Activated CD8-positive, alpha-beta T cell treated with anti-CD3 and anti-CD28 coated beads, Interleukin-2, amount 10 ng/mL, durations not matched to agents 7 days and 5 days (primary cell): Measurements from ENCODE around the gene HIP1R. TPM values are rescaled to one million over a fixed set of nuclear protein-coding genes. Genes with fewer than 3 reads are reported as not detected.

Source experiments
- ATAC-seq: fragments of 150-1000 bp; cut with Tn5 transposase; one replicate; pipeline ENCODE4 v1.10.0; 2021; ENCODE audit warnings: moderate library complexity
- CTCF ChIA-PET: fragments of 350-600 bp; sonication (Branson Sonifier 250); formaldehyde crosslinking; loops from one replicate; lab custom pipeline; 2021; ENCODE audit warnings: antibody characterized with exemption; lab: Charles Lee
- POLR2A ChIA-PET: fragments of 350-600 bp; sonication (Branson Sonifier 250); formaldehyde crosslinking; loops from one replicate; lab custom pipeline; 2021; ENCODE audit warnings: antibody characterized with exemption; lab: Charles Lee
- DNase-seq: peaks from one replicate; pipeline ENCODE4 v3.0.0-alpha.2; 2020
- H3K27ac Mint-ChIP-seq: one replicate; pipeline ENCODE4 v1.8.0; 2021; ENCODE audit warnings: mild to moderate bottlenecking, mixed read lengths
- H3K27me3 Mint-ChIP-seq: one replicate; pipeline ENCODE4 v1.8.0; 2021; ENCODE audit warnings: low read depth, mixed read lengths
- H3K36me3 Mint-ChIP-seq: one replicate; pipeline ENCODE4 v1.8.0; 2021; ENCODE audit warnings: low read depth, mixed read lengths
- H3K4me1 Mint-ChIP-seq: one replicate; pipeline ENCODE4 v1.8.0; 2021; ENCODE audit warnings: low read depth, mixed read lengths
- H3K4me3 Mint-ChIP-seq: one replicate; pipeline ENCODE4 v1.8.0; 2021; ENCODE audit warnings: mild to moderate bottlenecking, mixed read lengths
- H3K9me3 Mint-ChIP-seq: one replicate; pipeline ENCODE4 v1.8.0; 2022; ENCODE audit warnings: mixed read lengths; ENCODE audit not compliant: insufficient read depth
- total RNA-seq, 2 experiments: library from RNA; stranded (reverse); gene quantifications; one replicate each; pipeline ENCODE4 v1.2.3, GENCODE V29; 2021

HIP1R gene
- total RNA-seq, 2 experiments from 2014 or later, result 36.2 to 37.4 TPM

DNA sequence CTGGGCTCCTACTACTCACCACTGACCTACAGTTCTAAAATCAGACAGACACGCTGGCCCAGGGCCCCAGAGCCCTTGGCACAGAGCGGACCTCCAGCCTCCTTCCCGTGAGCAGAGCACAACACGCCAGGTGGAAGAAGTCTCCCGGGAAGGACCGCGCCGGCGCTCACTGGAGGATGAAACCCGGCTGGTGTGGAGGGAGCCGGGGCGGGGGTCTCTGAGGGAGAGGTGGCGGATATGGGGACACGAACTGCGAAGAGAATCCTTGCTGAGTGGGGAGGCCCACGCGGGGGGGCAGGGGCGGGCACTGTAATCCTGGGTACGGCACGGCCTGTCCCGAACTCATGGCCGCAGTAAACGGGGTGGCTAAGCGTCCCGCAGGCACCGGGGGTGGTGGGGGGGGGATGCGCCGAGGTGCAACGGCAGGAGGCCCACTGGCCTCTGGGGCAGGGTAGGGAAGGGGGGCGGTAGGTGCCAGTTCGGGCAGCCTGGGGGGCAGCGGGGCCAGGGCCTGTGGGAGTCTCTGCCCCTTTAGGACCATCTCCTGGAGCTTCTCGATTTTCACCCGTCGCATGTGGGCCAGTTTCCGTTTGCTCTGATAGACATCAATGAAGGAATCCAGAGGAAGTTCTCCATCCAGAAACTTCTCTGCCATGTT is 31.8 kb downstream of the HIP1R start:
- Mint-ChIP-seq H3K4me3 (no peak overlapping the region), H3K36me3 (peaks cover 38% of the 10 kb centered on the region), H3K27ac (no peak overlapping the region), H3K9me3 (no peaks in the 10 kb centered on the region), H3K27me3 (no peaks in the 10 kb centered on the region), H3K4me1 (peaks cover 27% of the 10 kb centered on the region)
- DNase-seq (no peak), ATAC-seq (no peak)
- POLR2A ChIA-PET, result interaction anchor here (0.8 kb wide), 1 partner anchor 78 kb away, joined by 3 read pairs; no protein-coding TSS in a partner anchor
- CTCF ChIA-PET, result interaction anchor here (16.3 kb wide), 1 partner anchor 84 kb away, joined by 204 read pairs; no protein-coding TSS in a partner anchor

DNA sequence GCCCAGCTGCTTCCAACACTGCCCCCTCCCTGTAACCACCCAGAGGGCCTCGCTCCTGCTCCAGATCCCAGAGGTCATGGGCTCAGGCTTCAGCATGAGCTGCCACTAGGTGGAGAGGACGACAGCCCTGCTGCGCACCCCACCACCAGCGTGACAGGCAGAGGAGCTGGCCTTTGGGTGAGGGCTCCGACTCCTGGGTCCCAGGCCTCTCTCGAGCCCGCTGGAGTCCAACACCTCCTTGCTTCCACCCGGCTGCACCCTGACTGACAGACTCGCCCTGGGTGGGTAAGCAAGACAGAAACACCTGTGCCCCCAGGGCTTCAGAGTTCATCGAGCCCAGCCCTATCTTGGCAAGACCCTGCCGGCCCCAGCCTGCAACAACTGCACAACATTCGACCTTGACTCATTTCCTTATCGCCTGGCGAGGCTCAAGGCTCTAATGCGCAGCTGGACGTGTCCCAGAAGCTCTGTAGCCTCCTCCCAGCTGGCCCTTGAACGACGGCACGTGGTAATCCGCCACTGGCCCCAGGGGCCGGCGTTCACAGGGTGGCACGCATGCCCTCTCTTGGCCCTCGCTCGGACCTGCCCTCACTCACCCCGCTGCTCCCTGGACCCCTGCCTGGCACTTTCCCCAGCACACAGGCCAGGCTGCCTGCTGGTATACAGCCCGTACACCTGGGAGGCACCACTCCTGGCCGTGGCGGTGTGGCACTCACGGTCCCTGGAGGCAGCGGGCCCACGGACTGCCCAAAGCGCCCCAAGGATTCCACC is 32.6 kb downstream of the HIP1R start:
- DNase-seq (no peak), ATAC-seq (no peak)
- Mint-ChIP-seq H3K4me1 (peaks cover 35% of the 10 kb centered on the region), H3K27ac (no peak overlapping the region), H3K4me3 (no peak overlapping the region), H3K27me3 (no peaks in the 10 kb centered on the region), H3K9me3 (no peaks in the 10 kb centered on the region), H3K36me3 (peaks cover 41% of the 10 kb centered on the region)
- POLR2A ChIA-PET, result interaction anchor here (0.8 kb wide), 1 partner anchor 78 kb away, joined by 3 read pairs; no protein-coding TSS in a partner anchor
- CTCF ChIA-PET, result interaction anchor here (1.4 to 16.3 kb wide), 2 partner anchors 13 to 84 kb away, joined by 3 to 204 read pairs; no protein-coding TSS in a partner anchor

DNA sequence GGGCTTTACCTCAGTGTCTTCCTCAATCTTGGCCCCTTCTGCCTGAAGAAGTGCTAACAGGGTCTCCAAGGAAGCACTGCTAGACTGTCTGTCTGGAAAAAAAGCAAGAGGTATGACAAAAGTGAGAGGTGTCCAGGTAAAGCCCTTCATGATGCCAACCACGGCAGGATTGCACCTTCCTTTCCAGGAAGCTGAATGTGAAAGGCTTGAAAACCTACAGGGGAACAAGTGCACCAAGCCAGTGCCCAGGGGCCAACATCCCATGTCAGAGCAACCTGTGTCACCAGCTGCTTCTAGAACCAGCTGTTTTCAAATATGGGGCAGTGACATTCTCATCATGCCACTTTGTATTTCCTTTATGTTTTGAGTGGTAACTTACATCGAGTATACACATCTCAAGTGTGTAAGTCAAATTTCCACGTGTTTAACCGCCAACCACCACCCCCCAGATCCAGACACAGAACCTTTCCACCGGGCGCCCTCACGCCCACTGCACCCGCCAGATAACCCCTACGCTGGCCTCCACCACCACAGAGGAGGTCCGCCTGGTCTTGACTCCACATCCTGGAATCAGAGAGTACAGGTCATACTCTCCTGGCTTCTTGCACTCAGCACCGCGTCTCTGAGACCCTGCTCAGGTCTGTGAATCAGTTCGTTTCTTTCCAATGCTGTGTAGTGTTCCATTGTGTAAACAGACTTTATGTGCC is 33.4 kb downstream of the HIP1R start:
- no peaks in the 10 kb centered on the region for H3K27me3 Mint-ChIP-seq
- H3K9me3 Mint-ChIP-seq, result no peaks in the 10 kb centered on the region
- H3K27ac Mint-ChIP-seq, result peak overlapping the region; percentile 52
- ChIA-PET CTCF (interaction anchor here (1.4 to 16.3 kb wide), 2 partner anchors 12 to 83 kb away, joined by 3 to 204 read pairs; no protein-coding TSS in a partner anchor), POLR2A (no interaction called here)
- peaks cover 45% of the 10 kb centered on the region for H3K36me3 Mint-ChIP-seq
- ATAC-seq, result no peak
- peaks cover 42% of the 10 kb centered on the region for H3K4me1 Mint-ChIP-seq
- no peak for DNase-seq
- H3K4me3 Mint-ChIP-seq, result no peak overlapping the region

DNA sequence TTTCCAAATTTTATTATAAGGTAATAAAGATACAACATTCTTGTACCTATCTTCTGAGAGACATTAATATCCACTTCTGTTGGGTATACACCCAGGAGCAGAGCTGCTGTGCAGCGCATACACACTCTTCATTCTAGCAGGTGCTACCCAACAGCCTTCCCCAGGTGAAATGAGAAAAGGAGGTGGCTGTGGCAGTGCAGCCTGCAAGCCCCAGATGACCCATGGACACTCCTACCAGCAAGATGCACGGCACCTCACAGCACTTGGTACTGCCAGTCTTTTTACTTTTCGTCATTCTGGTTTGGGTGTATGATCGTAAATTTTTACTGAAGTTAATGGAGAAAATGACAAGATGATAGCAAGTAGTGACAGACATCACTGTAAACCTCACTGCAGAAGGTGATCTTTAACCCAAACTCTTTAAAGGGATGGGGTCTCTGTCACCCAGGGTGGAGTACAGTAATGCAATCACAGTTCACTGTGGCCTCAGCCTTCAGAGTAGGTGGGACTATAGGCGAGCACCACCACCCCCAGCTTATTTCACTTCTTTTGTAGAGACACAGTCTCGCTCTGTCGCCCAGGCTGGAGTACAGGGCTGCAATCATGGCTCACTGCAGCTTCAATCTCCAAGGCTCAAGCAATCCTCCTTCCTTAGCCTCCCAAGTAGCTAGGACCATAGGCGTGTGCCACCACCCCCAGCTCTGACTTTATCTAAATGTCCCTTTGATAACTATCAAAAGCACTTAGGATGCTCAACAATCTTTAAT is 34.1 kb downstream of the HIP1R start:
- DNase-seq (no peak), ATAC-seq (no peak)
- H3K4me1 Mint-ChIP-seq, result peaks cover 49% of the 10 kb centered on the region
- no peak overlapping the region for H3K27ac Mint-ChIP-seq
- CTCF ChIA-PET, result interaction anchor here (1.4 to 16.3 kb wide), 3 partner anchors 9 to 82 kb away, joined by 3 to 204 read pairs (median 29); no protein-coding TSS in a partner anchor
- no peaks in the 10 kb centered on the region for H3K9me3 Mint-ChIP-seq
- POLR2A ChIA-PET, result interaction anchor here (0.6 to 0.8 kb wide), 2 partner anchors 16 to 129 kb away, joined by 3 to 4 read pairs; no protein-coding TSS in a partner anchor
- H3K4me3 Mint-ChIP-seq, result no peak overlapping the region
- peaks cover 46% of the 10 kb centered on the region for H3K36me3 Mint-ChIP-seq
- H3K27me3 Mint-ChIP-seq, result no peaks in the 10 kb centered on the region

DNA sequence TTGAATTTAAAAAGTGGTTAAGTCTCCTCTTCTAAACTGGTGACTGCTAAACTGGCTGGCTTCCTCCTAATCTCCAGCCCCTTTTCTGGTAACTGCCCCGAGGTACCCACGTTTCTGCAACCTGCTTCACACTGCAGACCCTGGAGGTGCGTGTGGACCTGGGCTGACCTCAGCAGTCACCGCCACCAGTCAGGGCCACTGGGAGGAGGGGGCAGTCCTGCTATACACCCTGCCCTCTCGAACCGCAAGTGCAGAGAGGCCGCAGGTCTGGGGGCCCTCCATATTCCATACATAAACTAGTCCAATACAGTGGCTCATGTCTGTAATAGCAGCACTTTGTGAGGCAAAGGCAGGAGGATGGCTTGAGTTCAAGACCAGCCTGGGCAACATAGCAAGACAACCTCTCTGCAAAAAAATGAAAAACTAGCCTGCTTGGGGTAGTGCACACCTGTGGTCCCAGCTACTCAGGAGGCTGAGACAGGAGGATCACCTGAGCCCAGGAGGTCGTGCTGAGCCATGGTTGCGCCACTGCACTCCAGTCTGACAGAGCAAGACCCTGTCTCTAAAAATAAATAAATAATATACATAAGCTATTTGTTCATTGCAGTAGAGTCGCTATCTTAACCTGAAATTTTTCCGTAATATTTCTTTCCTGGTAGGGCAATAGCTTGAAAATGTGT is 35.0 kb downstream of the HIP1R start:
- CTCF ChIA-PET, result interaction anchor here (1.7 to 16.3 kb wide), 7 partner anchors 10 to 368 kb away, joined by 3 to 204 read pairs (median 15); no protein-coding TSS in a partner anchor

DNA sequence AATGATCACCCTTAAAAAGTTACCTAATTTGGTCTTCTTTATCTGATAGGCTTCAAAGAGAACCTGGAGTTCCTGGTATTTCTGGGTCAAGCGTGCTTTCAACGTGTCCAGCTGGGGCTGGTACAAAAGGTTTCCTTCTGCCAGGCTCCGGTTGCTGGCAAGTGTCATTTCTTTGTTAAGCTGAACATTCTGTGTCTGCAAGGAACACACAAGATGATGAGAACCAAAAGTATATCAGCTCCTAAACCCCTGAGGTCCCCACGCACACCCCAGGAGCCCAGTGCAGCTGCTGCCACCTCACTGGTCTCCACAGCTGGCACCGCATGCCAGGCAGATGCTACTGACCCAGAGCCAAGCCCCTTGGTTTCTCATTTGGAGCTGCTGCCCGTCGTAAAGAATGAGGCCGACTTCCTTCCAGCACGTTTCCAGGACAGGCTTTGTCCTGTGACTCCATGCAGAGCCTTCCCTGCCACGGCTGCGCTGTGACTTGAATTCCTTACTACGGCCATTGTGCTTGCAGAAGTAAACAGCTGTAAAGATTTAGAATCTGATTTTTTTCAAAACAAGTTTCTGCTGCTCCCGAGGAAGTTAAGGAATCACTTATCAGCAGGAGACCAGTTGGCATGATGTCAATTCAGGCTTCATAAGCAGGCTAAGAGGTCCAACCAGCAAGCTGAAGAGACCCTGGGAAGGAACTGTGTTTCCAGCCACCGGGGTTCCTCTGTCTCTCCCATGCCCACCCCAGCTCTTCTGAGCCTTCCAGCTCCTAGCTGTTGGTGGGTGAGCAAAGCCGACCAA is 35.8 kb downstream of the HIP1R start:
- Mint-ChIP-seq H3K9me3 (no peaks in the 10 kb centered on the region), H3K4me1 (peaks cover 55% of the 10 kb centered on the region), H3K4me3 (peak overlapping the region; percentile 65), H3K27ac (peak overlapping the region; percentile 81), H3K27me3 (no peaks in the 10 kb centered on the region), H3K36me3 (peaks cover 39% of the 10 kb centered on the region)
- no peak for ATAC-seq
- DNase-seq, result no peak
- ChIA-PET POLR2A (interaction anchor here (1.7 to 2.4 kb wide), 2 partner anchors 24 to 27 kb away, joined by 4 to 7 read pairs; no protein-coding TSS in a partner anchor), CTCF (interaction anchor here (1.2 to 16.3 kb wide), 10 partner anchors 9 to 367 kb away, joined by 3 to 204 read pairs (median 8); no protein-coding TSS in a partner anchor)

More for the DNA sequence above, 35.0 kb downstream of the HIP1R start:
- Mint-ChIP-seq H3K4me3 (no peak overlapping the region), H3K4me1 (peaks cover 48% of the 10 kb centered on the region), H3K27me3 (no peaks in the 10 kb centered on the region), H3K36me3 (peaks cover 39% of the 10 kb centered on the region), H3K27ac (no peak overlapping the region), H3K9me3 (no peaks in the 10 kb centered on the region)
- no peak for ATAC-seq
- POLR2A ChIA-PET, result interaction anchor here (1.7 kb wide), 1 partner anchor 25 kb away, joined by 4 read pairs; no protein-coding TSS in a partner anchor
- DNase-seq, result no peak

DNA sequence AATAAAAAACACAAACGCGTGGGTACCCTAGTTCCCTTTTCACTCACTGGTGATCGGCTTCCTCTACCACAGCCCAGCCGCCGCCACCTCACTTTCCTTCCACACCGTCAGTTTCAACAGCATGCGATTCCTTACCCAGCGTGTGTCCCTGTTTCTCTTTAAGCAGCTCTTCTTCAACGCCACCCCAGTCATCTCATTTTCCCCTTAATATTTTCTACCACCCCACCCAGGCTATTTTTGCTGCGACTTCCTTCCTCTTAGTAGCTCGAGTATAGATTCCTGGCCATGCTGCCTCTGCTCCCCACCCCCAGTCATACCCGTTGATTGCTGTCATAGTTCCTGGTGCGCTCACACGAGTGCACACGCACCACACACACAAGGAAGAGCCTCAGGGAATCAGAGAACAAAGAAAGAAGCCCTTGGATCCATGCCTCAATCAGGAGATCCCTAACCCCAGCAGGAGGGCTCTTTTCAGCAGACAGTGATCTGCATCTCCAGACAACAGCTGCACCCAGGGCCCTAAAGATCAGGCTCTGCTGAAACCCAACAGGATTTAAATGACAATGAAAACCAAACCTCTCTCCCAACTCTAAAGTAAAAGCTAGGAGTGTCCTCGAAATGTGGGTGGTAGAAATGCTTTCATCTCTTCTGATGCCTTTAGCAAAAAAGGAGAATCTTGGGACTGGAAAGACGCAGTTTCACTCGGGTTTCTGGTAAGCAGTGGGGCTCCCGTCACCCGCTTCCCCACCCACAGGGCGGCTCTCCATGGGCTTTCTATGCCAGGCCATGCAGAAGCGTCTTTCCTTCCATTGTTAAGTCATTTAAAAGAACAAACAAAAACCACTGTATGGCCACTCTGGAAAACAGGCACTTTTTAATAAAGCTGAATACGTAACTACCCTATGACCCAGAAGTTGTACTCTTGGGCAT is 36.9 kb downstream of the HIP1R start:
- Mint-ChIP-seq H3K36me3 (peaks cover 38% of the 10 kb centered on the region), H3K4me1 (peaks cover 64% of the 10 kb centered on the region), H3K27ac (peak overlapping the region; percentile 81), H3K27me3 (no peaks in the 10 kb centered on the region), H3K4me3 (peak overlapping the region; percentile 65), H3K9me3 (no peaks in the 10 kb centered on the region)
- CTCF ChIA-PET, result interaction anchor here (1.2 to 16.3 kb wide), 13 partner anchors 8 to 366 kb away, joined by 3 to 204 read pairs (median 6); no protein-coding TSS in a partner anchor
- peak; percentile 66 for DNase-seq
- POLR2A ChIA-PET, result interaction anchor here (0.6 to 2.4 kb wide), 3 partner anchors 23 to 82 kb away, joined by 4 to 7 read pairs (median 6); no protein-coding TSS in a partner anchor
- ATAC-seq, result peak; percentile 59

DNA sequence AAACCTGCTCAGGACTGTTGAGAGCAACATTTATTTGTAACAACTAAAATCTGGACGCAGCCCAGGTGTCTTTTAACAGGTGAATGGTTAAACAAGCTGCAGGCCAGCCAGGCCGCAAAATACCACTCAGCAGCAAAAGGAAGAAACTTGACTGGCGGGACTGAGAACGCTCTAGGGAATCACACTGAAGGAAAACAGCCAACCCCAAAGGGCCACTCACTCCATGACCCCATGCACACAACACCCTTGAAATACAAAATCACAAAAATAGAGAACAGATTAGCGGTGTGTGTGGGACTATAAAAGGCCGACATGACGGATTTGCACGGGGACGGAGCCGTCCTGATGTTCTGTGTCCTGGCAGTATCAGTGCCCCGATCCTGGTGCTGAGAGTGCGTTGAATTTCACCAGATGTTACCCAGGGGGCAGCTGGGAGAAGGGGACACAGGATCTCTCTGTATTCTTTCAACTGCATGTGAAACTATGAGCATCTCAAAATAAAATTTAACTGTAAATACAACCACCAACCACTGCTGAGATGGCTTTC is 37.6 kb downstream of the HIP1R start:
- Mint-ChIP-seq H3K27me3 (no peaks in the 10 kb centered on the region), H3K9me3 (no peaks in the 10 kb centered on the region), H3K4me1 (peaks cover 69% of the 10 kb centered on the region), H3K27ac (peak overlapping the region; percentile 16), H3K4me3 (no peak overlapping the region), H3K36me3 (peaks cover 41% of the 10 kb centered on the region)
- POLR2A ChIA-PET, result interaction anchor here (0.6 to 2.4 kb wide), 2 partner anchors 25 to 81 kb away, joined by 6 to 7 read pairs; no protein-coding TSS in a partner anchor
- CTCF ChIA-PET, result interaction anchor here (1.2 to 16.3 kb wide), 9 partner anchors 7 to 79 kb away, joined by 3 to 204 read pairs (median 5); no protein-coding TSS in a partner anchor
- ATAC-seq (no peak), DNase-seq (no peak)
